ENCODE measurements around the gene GALNT5.
"Not testable (repeated sequence)": the region's sequence is repeated elsewhere in the genome, so short reads cannot be mapped to it uniquely, and the experiment has no call there.

Gene GALNT5

GRCh38 chr2:157223624-157224205 is 33.8 kb upstream of the GALNT5 start:
- Histone ChIP-seq H3K79me2 (ENCODE audit: insufficient read depth, low read length) (no peaks in the 10 kb centered on the region), H3F3A (ENCODE audit: insufficient read depth) (no peaks in the 10 kb centered on the region), H3K36me3 (ENCODE audit: low read length) (no peaks in the 10 kb centered on the region), H3K9me2 (replicated peaks; ENCODE audit: insufficient read depth, low read length) (no peaks in the 10 kb centered on the region), H3K4me3 (ENCODE audit: insufficient read depth, low read length, poor library complexity, severe bottlenecking) (no peak overlapping the region), H4K20me1 (ENCODE audit: low read depth, low read length) (no peaks in the 10 kb centered on the region), H3K9ac (ENCODE audit: low read length) (no peak overlapping the region), H3K9me3 (ENCODE audit: insufficient read depth, low read length) (no peaks in the 10 kb centered on the region), H3K27me3 (ENCODE audit: low read length) (no peaks in the 10 kb centered on the region), H3K27ac (ENCODE audit: low read depth, low read length) (no peak overlapping the region), H2AFZ (ENCODE audit: low read depth, low read length, severe bottlenecking) (no peak overlapping the region), H3K4me2 (ENCODE audit: low read depth, low read length, poor library complexity, severe bottlenecking) (no peak overlapping the region)
- TF ChIP-seq EZH2phosphoT487 (conservative IDR thresholded peaks at IDR 0.05; ENCODE audit: low read length): no peak
- TF ChIP-seq, protein P1, sequence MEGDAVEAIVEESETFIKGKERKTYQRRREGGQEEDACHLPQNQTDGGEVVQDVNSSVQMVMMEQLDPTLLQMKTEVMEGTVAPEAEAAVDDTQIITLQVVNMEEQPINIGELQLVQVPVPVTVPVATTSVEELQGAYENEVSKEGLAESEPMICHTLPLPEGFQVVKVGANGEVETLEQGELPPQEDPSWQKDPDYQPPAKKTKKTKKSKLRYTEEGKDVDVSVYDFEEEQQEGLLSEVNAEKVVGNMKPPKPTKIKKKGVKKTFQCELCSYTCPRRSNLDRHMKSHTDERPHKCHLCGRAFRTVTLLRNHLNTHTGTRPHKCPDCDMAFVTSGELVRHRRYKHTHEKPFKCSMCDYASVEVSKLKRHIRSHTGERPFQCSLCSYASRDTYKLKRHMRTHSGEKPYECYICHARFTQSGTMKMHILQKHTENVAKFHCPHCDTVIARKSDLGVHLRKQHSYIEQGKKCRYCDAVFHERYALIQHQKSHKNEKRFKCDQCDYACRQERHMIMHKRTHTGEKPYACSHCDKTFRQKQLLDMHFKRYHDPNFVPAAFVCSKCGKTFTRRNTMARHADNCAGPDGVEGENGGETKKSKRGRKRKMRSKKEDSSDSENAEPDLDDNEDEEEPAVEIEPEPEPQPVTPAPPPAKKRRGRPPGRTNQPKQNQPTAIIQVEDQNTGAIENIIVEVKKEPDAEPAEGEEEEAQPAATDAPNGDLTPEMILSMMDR (IDR thresholded peaks at IDR 0.05; ENCODE audit: insufficient read depth, low read length, poor library complexity, severe bottlenecking): no peak

DNA sequence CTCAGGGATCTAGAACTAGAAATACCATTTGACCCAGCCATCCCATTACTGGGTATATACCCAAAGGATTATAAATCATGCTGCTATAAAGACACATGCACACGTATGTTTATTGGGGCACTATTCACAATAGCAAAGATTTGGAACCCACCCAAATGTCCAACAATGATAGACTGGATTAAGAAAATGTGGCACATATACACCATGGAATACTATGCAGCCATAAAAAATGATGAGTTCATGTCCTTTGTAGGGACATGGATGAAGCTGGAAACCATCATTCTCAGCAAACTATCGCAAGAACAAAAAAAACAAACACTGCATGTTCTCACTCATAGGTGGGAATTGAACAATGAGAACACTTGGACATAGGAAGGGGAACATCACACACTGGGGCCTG is 33.1 kb upstream of the GALNT5 start:
- H3K36me3 ChIP-seq (ENCODE audit: low read length); H3K4me2 ChIP-seq (ENCODE audit: low read depth, low read length, poor library complexity, severe bottlenecking); H3K79me2 ChIP-seq (ENCODE audit: insufficient read depth, low read length); H3K9ac ChIP-seq (ENCODE audit: low read length); H3K9me2 ChIP-seq (replicated peaks; ENCODE audit: insufficient read depth, low read length); H3F3A ChIP-seq (ENCODE audit: insufficient read depth); H3K27me3 ChIP-seq (ENCODE audit: low read length); H3K27ac ChIP-seq (ENCODE audit: low read depth, low read length); H3K4me3 ChIP-seq (ENCODE audit: insufficient read depth, low read length, poor library complexity, severe bottlenecking); H3K9me3 ChIP-seq (ENCODE audit: insufficient read depth, low read length); H4K20me1 ChIP-seq (ENCODE audit: low read depth, low read length); H2AFZ ChIP-seq (ENCODE audit: low read depth, low read length, severe bottlenecking): not testable (repeated sequence)

DNA sequence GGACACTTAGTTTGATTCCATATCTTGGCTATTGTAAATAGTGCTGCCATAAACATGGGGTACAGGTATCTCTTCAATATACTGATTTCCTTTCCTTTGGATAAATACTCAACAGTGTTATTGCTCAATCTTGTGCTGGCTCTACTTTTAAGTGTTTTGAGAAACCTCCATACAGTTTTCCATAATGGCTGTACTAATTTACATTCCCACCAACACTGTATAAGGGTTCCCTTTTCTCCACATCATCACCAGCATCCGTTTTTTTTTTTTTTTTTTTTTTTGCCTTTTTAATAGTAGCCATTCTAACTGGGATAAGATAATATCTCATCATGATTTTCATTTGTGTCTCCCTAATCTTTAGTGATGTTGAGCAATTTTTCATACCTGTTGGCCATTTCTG is 29.9 kb upstream of the GALNT5 start:
- H3K9ac ChIP-seq (ENCODE audit: low read length): no peak overlapping the region
- TF ChIP-seq, protein P1 (IDR thresholded peaks at IDR 0.05; ENCODE audit: insufficient read depth, low read length, poor library complexity, severe bottlenecking): no peak
- TF ChIP-seq EZH2phosphoT487 (conservative IDR thresholded peaks at IDR 0.05; ENCODE audit: low read length): no peak
- H3K27me3 ChIP-seq (ENCODE audit: low read length): no peaks in the 10 kb centered on the region
- no peak overlapping the region for H3K4me3 ChIP-seq (ENCODE audit: insufficient read depth, low read length, poor library complexity, severe bottlenecking)
- H3K9me3 ChIP-seq (ENCODE audit: insufficient read depth, low read length): no peaks in the 10 kb centered on the region
- H3K4me2 ChIP-seq (ENCODE audit: low read depth, low read length, poor library complexity, severe bottlenecking): no peak overlapping the region
- no peak overlapping the region for H3K27ac ChIP-seq (ENCODE audit: low read depth, low read length)
- H3K79me2 ChIP-seq (ENCODE audit: insufficient read depth, low read length): no peaks in the 10 kb centered on the region
- H3F3A ChIP-seq (ENCODE audit: insufficient read depth): no peaks in the 10 kb centered on the region
- H3K9me2 ChIP-seq (replicated peaks; ENCODE audit: insufficient read depth, low read length): no peaks in the 10 kb centered on the region
- no peaks in the 10 kb centered on the region for H3K36me3 ChIP-seq (ENCODE audit: low read length)
- no peak overlapping the region for H2AFZ ChIP-seq (ENCODE audit: low read depth, low read length, severe bottlenecking)
- H4K20me1 ChIP-seq (ENCODE audit: low read depth, low read length): no peaks in the 10 kb centered on the region

DNA sequence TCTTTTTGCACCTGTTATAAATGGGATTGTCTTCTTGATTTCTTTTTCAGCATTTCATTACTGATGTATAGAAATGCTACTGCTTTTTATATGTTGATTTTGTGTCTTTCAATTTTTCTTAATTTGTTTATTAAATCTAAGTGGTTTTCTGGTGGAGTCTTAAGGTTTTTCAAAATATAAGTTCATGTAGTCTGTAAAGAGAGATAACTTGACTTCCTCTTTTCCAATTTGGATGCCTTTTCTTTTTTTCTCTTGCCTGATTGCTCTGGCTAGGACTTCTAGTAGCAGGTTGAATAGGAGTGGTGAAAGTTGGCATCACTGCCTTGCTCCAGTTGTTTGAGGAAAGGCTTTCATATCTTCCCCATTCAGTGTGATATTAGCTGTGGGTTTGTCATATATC is 28.6 kb upstream of the GALNT5 start:
- no peaks in the 10 kb centered on the region for H3K9me3 ChIP-seq (ENCODE audit: insufficient read depth, low read length)
- H3K9me2 ChIP-seq (replicated peaks; ENCODE audit: insufficient read depth, low read length): no peaks in the 10 kb centered on the region
- no peak overlapping the region for H2AFZ ChIP-seq (ENCODE audit: low read depth, low read length, severe bottlenecking)
- H4K20me1 ChIP-seq (ENCODE audit: low read depth, low read length): no peaks in the 10 kb centered on the region
- no peak overlapping the region for H3K4me3 ChIP-seq (ENCODE audit: insufficient read depth, low read length, poor library complexity, severe bottlenecking)
- H3K27me3 ChIP-seq (ENCODE audit: low read length): no peaks in the 10 kb centered on the region
- no peak overlapping the region for H3K4me2 ChIP-seq (ENCODE audit: low read depth, low read length, poor library complexity, severe bottlenecking)
- no peaks in the 10 kb centered on the region for H3K36me3 ChIP-seq (ENCODE audit: low read length)
- H3K9ac ChIP-seq (ENCODE audit: low read length): no peak overlapping the region
- no peaks in the 10 kb centered on the region for H3F3A ChIP-seq (ENCODE audit: insufficient read depth)
- H3K27ac ChIP-seq (ENCODE audit: low read depth, low read length): no peak overlapping the region
- TF ChIP-seq, protein P1 (IDR thresholded peaks at IDR 0.05; ENCODE audit: insufficient read depth, low read length, poor library complexity, severe bottlenecking): no peak
- no peak for TF ChIP-seq EZH2phosphoT487 (conservative IDR thresholded peaks at IDR 0.05; ENCODE audit: low read length)
- no peaks in the 10 kb centered on the region for H3K79me2 ChIP-seq (ENCODE audit: insufficient read depth, low read length)

All from SU-DHL-6 (cell line).